H1 (cell line): Measurements from ENCODE around the gene TBCA. TPM values are rescaled to one million over a fixed set of nuclear protein-coding genes. Genes with fewer than 3 reads are reported as not detected.

Experiments
- CTCF ChIA-PET: fragments of 300-600 bp; sonication (Branson Sonifier 250); formaldehyde crosslinking; loops from one replicate; lab custom pipeline; 2021; ENCODE audit not compliant: partially characterized antibody; lab: Charles Lee
- POLR2A ChIA-PET: fragments of 300-600 bp; sonication (Branson Sonifier 250); formaldehyde crosslinking; loops from one replicate; lab custom pipeline; 2021; ENCODE audit warnings: inconsistent platforms; ENCODE audit not compliant: partially characterized antibody; lab: Charles Lee
- DNase-seq, 2 experiments: peaks; one replicate each; pipeline versions ENCODE4 v3.0.0 to v3.0.0-alpha.2; 2010 to 2022; ENCODE audit warnings: low spot score in 2 of 2, low read depth in 1 of 2, mixed read lengths in 1 of 2
- FAIRE-seq: peaks from 2 replicates; lab custom pipeline; 2011; peaks lifted over from hg19 to GRCh38; lab: Jason Lieb, UNC
- H2AFZ ChIP-seq: 2 replicates; pipeline ENCODE4 v1.8.1; 2012; ENCODE audit warnings: low read length, inconsistent platforms
- H2AK5ac ChIP-seq: 2 replicates; pipeline ENCODE4 v1.6.1; 2013; ENCODE audit warnings: low read depth, low read length
- H2BK120ac ChIP-seq: replicated peaks from 2 replicates; pipeline ENCODE3; 2013; ENCODE audit warnings: low read depth, low read length, inconsistent platforms
- H2BK12ac ChIP-seq: 2 replicates; pipeline ENCODE4 v1.6.1; 2013; ENCODE audit warnings: low read depth, low read length
- H2BK15ac ChIP-seq: 2 replicates; pipeline ENCODE4 v1.6.1; 2013; ENCODE audit warnings: low read length
- H2BK20ac ChIP-seq: 2 replicates; pipeline ENCODE4 v1.6.1; 2013; ENCODE audit warnings: low read length
- H2BK5ac ChIP-seq: 2 replicates; pipeline ENCODE4 v1.6.1; 2013; ENCODE audit warnings: low read depth, low read length
- H3K14ac ChIP-seq: 2 replicates; pipeline ENCODE4 v1.6.1; 2013; ENCODE audit warnings: inconsistent platforms; ENCODE audit not compliant: insufficient read length
- H3K18ac ChIP-seq: 2 replicates; pipeline ENCODE4 v1.6.1; 2013; ENCODE audit warnings: low read length; ENCODE audit errors: extremely low read depth
- H3K23ac ChIP-seq: 2 replicates; pipeline ENCODE4 v1.6.1; 2013; ENCODE audit warnings: inconsistent platforms; ENCODE audit not compliant: insufficient read length
- H3K23me2 ChIP-seq: 2 replicates; pipeline ENCODE4 v1.6.1; 2013; ENCODE audit warnings: low read depth, low read length
- H3K27ac ChIP-seq: 2 replicates; pipeline ENCODE4 v1.6.1; 2011; ENCODE audit warnings: low read depth, low read length, inconsistent platforms
- H3K27me3 ChIP-seq, 4 experiments: replicated peaks in 1 of 4; 1 replicate in 1 of 4; 2 replicates in 3 of 4; pipeline versions ENCODE4 v1.6.1 to v1.8.1; 2011 to 2013; ENCODE audit warnings: low read length in 3 of 4, mild to moderate bottlenecking in 3 of 4, inconsistent platforms in 2 of 4, mixed read lengths in 2 of 4, moderate library complexity in 1 of 4; ENCODE audit not compliant: control insufficient read depth in 3 of 4, insufficient read depth in 3 of 4; ENCODE audit errors: extremely low read depth in 1 of 4
- H3K36me3 ChIP-seq, 4 experiments: 2 replicates each; pipeline versions ENCODE4 v1.6.1 to v1.8.1; 2011 to 2013; ENCODE audit warnings: mild to moderate bottlenecking in 4 of 4, low read length in 3 of 4, moderate library complexity in 2 of 4, control low read depth in 1 of 4, inconsistent platforms in 1 of 4; ENCODE audit not compliant: insufficient read depth in 4 of 4, control insufficient read depth in 2 of 4
- H3K4ac ChIP-seq: replicated peaks from 2 replicates; pipeline ENCODE3; 2013; ENCODE audit warnings: low read length, low read depth, mixed read lengths, inconsistent platforms; ENCODE audit not compliant: insufficient read length
- H3K4me1 ChIP-seq, 4 experiments: replicated peaks in 1 of 4; 1 replicate in 1 of 4; 2 replicates in 3 of 4; pipeline versions ENCODE4 v1.6.1 to v1.8.1; 2011 to 2013; ENCODE audit warnings: low read length in 3 of 4, inconsistent platforms in 2 of 4, mixed read lengths in 1 of 4; ENCODE audit not compliant: insufficient read depth in 4 of 4, control insufficient read depth in 3 of 4
- H3K4me2 ChIP-seq, 2 experiments: 2 replicates each; pipeline versions ENCODE4 v1.6.1 to v1.8.1; 2011 to 2013; ENCODE audit warnings: low read depth in 2 of 2, low read length in 2 of 2, control low read depth in 1 of 2, inconsistent platforms in 1 of 2, mild to moderate bottlenecking in 1 of 2; ENCODE audit not compliant: insufficient read depth in 1 of 2
- H3K4me3 ChIP-seq, 4 experiments: fragments of 200-600, 300-600 bp in 1 of 4; sonication (generic), shearing (Covaris generic), sonication (Bioruptor Twin) in 1 of 4; 2 replicates each; pipeline versions ENCODE4 v1.5.1 to v1.8.1; 2011 to 2016; ENCODE audit warnings: low read length in 4 of 4, low read depth in 3 of 4, control low read depth in 2 of 4, inconsistent platforms in 2 of 4, mild to moderate bottlenecking in 2 of 4, mixed read lengths in 1 of 4, moderate library complexity in 1 of 4; ENCODE audit not compliant: insufficient read depth in 2 of 4; ENCODE audit errors: extremely low read depth in 1 of 4
- H3K56ac ChIP-seq: replicated peaks from 2 replicates; pipeline ENCODE3; 2013; ENCODE audit warnings: low read depth, mild to moderate bottlenecking, mixed read lengths, low read length, inconsistent platforms; ENCODE audit not compliant: insufficient read length
- H3K79me1 ChIP-seq: 2 replicates; pipeline ENCODE4 v1.6.1; 2013; ENCODE audit warnings: low read depth, low read length, control low read depth
- H3K79me2 ChIP-seq, 2 experiments: 2 replicates each; pipeline versions ENCODE4 v1.6.1 to v1.8.1; 2012 to 2013; ENCODE audit warnings: low read length in 2 of 2, mild to moderate bottlenecking in 2 of 2, inconsistent platforms in 1 of 2; ENCODE audit not compliant: insufficient read depth in 2 of 2, control insufficient read depth in 1 of 2
- H3K9ac ChIP-seq, 4 experiments: replicated peaks in 1 of 4; 1 replicate in 1 of 4; 2 replicates in 3 of 4; pipeline versions ENCODE4 v1.6.1 to v1.8.1; 2011 to 2013; ENCODE audit warnings: low read depth in 3 of 4, low read length in 3 of 4, control low read depth in 2 of 4, mild to moderate bottlenecking in 2 of 4, moderate library complexity in 2 of 4, inconsistent platforms in 1 of 4; ENCODE audit errors: extremely low read depth in 1 of 4
- H3K9me3 ChIP-seq, 2 experiments: 2 replicates each; pipeline versions ENCODE4 v1.6.1 to v1.8.1; 2012 to 2013; ENCODE audit warnings: mild to moderate bottlenecking in 2 of 2, moderate library complexity in 2 of 2, control low read depth in 1 of 2, inconsistent platforms in 1 of 2, low read depth in 1 of 2, low read length in 1 of 2, mixed read lengths in 1 of 2; ENCODE audit not compliant: insufficient read depth in 2 of 2
- H4K20me1 ChIP-seq, 2 experiments: replicated peaks in 1 of 2; 2 replicates each; pipeline versions ENCODE3 to v1.8.1; 2011 to 2013; ENCODE audit warnings: inconsistent platforms in 2 of 2, low read length in 2 of 2, mild to moderate bottlenecking in 1 of 2; ENCODE audit not compliant: insufficient read depth in 2 of 2, control insufficient read depth in 1 of 2
- H4K5ac ChIP-seq: 2 replicates; pipeline ENCODE4 v1.6.1; 2013; ENCODE audit warnings: low read length, low read depth, mixed read lengths, inconsistent platforms; ENCODE audit not compliant: insufficient read length
- H4K8ac ChIP-seq: 2 replicates; pipeline ENCODE4 v1.8.0; 2013; ENCODE audit warnings: mild to moderate bottlenecking, moderate library complexity, low read length, inconsistent platforms; ENCODE audit not compliant: insufficient read depth; ENCODE audit errors: extremely low read depth
- H4K91ac ChIP-seq: replicated peaks from 2 replicates; pipeline ENCODE3; 2013; ENCODE audit warnings: low read length, mixed read lengths, inconsistent platforms; ENCODE audit not compliant: insufficient read length
- ATF2 ChIP-seq: IDR thresholded peaks from 2 replicates; pipeline ENCODE4 v1.6.1; 2012; ENCODE audit warnings: low read length, inconsistent platforms
- CREB1 ChIP-seq: IDR thresholded peaks from 2 replicates; pipeline ENCODE4 v1.6.1; 2012; ENCODE audit warnings: inconsistent platforms
- MAFK ChIP-seq: IDR thresholded peaks from 2 replicates; pipeline ENCODE4 v1.6.1; 2012; ENCODE audit warnings: low read depth, mild to moderate bottlenecking, improper control_type of control experiment, low read length
- PHF8 ChIP-seq: fragments of 200-600 bp; sonication (generic); conservative IDR thresholded peaks from 2 replicates; pipeline ENCODE4 v1.7.1; 2012; ENCODE audit warnings: low read depth, mild to moderate bottlenecking, inconsistent platforms, low read length, moderate library complexity
- RFX5 ChIP-seq: IDR thresholded peaks from 2 replicates; pipeline ENCODE4 v1.6.1; 2011; ENCODE audit warnings: low read depth, low read length, improper control_type of control experiment, borderline replicate concordance
- SP1 ChIP-seq: IDR thresholded peaks from 2 replicates; pipeline ENCODE4 v1.6.1; 2011; ENCODE audit warnings: low read depth, low read length
- TAF7 ChIP-seq: optimal IDR thresholded peaks from 2 replicates; pipeline ENCODE3; 2011; ENCODE audit warnings: low read depth, mild to moderate bottlenecking, inconsistent platforms, low read length, moderate library complexity, borderline replicate concordance
- TBP ChIP-seq: IDR thresholded peaks from 2 replicates; pipeline ENCODE4 v1.6.1; 2011; ENCODE audit warnings: low read depth, low read length, improper control_type of control experiment
- USF2 ChIP-seq: IDR thresholded peaks from 2 replicates; pipeline ENCODE4 v1.6.1; 2011; ENCODE audit warnings: low read length, improper control_type of control experiment
- WGBS, 2 experiments: shearing (Covaris generic) in 1 of 2; methylation state at CpG; one replicate each; pipeline versions ENCODE4 v1.1.6 to v1.1.7; 2013 to 2015; ENCODE audit warnings: low lambda C conversion rate in 2 of 2, mixed read lengths in 2 of 2, inconsistent platforms in 1 of 2, low coverage in 1 of 2, missing lambda C conversion rate in 1 of 2; ENCODE audit not compliant: insufficient replicate concordance in 2 of 2, insufficient coverage in 1 of 2, insufficient read length in 1 of 2; ENCODE audit errors: extremely low coverage in 1 of 2, missing lambda C conversion rate in 1 of 2; 5-methylcytosine and 5-hydroxymethylcytosine counted together
- polyA plus RNA-seq, 7 experiments: library from polyadenylated mRNA; depleted of rRNA in 3 of 7; stranded (reverse) in 5 of 7; unstranded in 2 of 7; fragments of >200 nt in 5 of 7; fragments of 200-250 nt in 2 of 7; gene quantifications; 1 replicate in 5 of 7; 2 replicates in 1 of 7; 4 replicates in 1 of 7; pipeline versions ENCODE4 v1.2.1 to v1.2.3, GENCODE V29; 2011 to 2013; ENCODE audit warnings: missing spikeins in 2 of 7, mixed read lengths in 2 of 7
- total RNA-seq: library from RNA; stranded (reverse); fragmentation: NEBNext Ultra II Directional; extraction: Animal tissue kit (Norgen Biotek cat#: 25700); gene quantifications from 2 replicates; pipeline ENCODE4 v1.2.1, GENCODE V29; 2021

Gene TBCA
- total and polyA plus RNA-seq, 2 of the 8 experiments (the other 6 are each of a cell fraction or from before 2014, with no cell fraction given): 55.7 to 320 TPM

- H2BK20ac ChIP-seq: no peak overlapping the region
- peaks cover 9% of the 10 kb centered on the region for H3K23me2 ChIP-seq
- no peak overlapping the region for H3K23ac ChIP-seq
- DNase-seq (peak in 1 of 2 experiments; percentile 66), FAIRE-seq (no peak)
- H4K20me1 ChIP-seq: peaks cover 11 to 21% of the 10 kb centered on the region in 2 experiments
- no peak overlapping the region for H3K18ac ChIP-seq
- no peak overlapping the region for H2BK15ac ChIP-seq
- H3K4ac ChIP-seq: no peak overlapping the region
- H3K4me2 ChIP-seq: peak overlapping the region; percentile 23 to 62; a peak in 3 of 4 replicates
- H4K91ac ChIP-seq: no peak overlapping the region
- H2AK5ac ChIP-seq: no peak overlapping the region
- H2BK5ac ChIP-seq: no peak overlapping the region
- no peak overlapping the region for H2BK12ac ChIP-seq
- WGBS, 2 experiments: 4% methylated on average over 21 of the region's 21 CpGs; no CpG with 5 or more reads in 1 of the 2 experiments
- no peaks in the 10 kb centered on the region for H3K79me1 ChIP-seq
- no peak overlapping the region for H3K14ac ChIP-seq
- no peak overlapping the region for H2BK120ac ChIP-seq
- H3K4me3 ChIP-seq: peak overlapping the region in 2 of 4 experiments; percentile 5 to 56; a peak in 2 of 8 replicates
- no peak overlapping the region for H3K56ac ChIP-seq
- H3K9me3 ChIP-seq: no peaks in the 10 kb centered on the region
- peaks cover 77 to 100% (median 92%) of the 10 kb centered on the region in 4 experiments for H3K27me3 ChIP-seq
- peaks cover 6 to 22% (median 9%) of the 10 kb centered on the region in 4 experiments for H3K4me1 ChIP-seq
- H4K5ac ChIP-seq: no peak overlapping the region
- no peak overlapping the region for H3K27ac ChIP-seq
- H3K79me2 ChIP-seq: no peaks in the 10 kb centered on the region
- H3K36me3 ChIP-seq: no peaks in the 10 kb centered on the region; a peak in 1 of 8 replicates
- no peak overlapping the region for H2AFZ ChIP-seq
- ChIA-PET POLR2A (interaction anchor here (1.2 to 1.4 kb wide), 2 partner anchors 12 to 105 kb away, joined by 4 to 5 read pairs; no protein-coding TSS in a partner anchor), CTCF (interaction anchor here (0.6 kb wide), 1 partner anchor 315 kb away, joined by 3 read pairs; no protein-coding TSS in a partner anchor)
- H3K9ac ChIP-seq: no peak overlapping the region
- no peak overlapping the region for H4K8ac ChIP-seq
- no peak for TF ChIP-seq TBP
- no peak for TF ChIP-seq CREB1
- TF ChIP-seq RFX5: no peak
- no peak for TF ChIP-seq USF2
- no peak for TF ChIP-seq MAFK
- no peak for TF ChIP-seq PHF8
- no peak for TF ChIP-seq SP1
- TF ChIP-seq ATF2: no peak
- TF ChIP-seq TAF7: no peak
Measured at GRCh38 chr5:77642738-77643653, 133.1 kb downstream of the TBCA start.
